ENCODE measurements around the gene TAF4. TPM values are rescaled to one million over a fixed set of nuclear protein-coding genes. Genes with fewer than 3 reads are reported as not detected.

Gene TAF4
- total RNA-seq, 1 experiment from 2014 or later = 94.9 TPM

GRCh38 chr20:62066983-62067433, 1.3 kb upstream of the TAF4 start:
- ChIA-PET POLR2A (interaction anchor here (0.5 to 2.6 kb wide), 16 partner anchors 20 to 729 kb away, joined by 3 to 67 read pairs (median 4); partner anchors contain the start of genes LSM14B, MRGBP, MTG2 and PSMA7), CTCF (interaction anchor here (0.6 to 2.9 kb wide), 5 partner anchors 23 to 235 kb away, joined by 3 to 16 read pairs (median 4); partner anchors contain the start of gene LSM14B)
- Histone ChIP-seq H3K4me1 (peaks cover 28% of the 10 kb centered on the region), H3K4me3 (ENCODE audit: low read depth, low read length) (peak overlapping the region; percentile 68), H3K27me3 (replicated peaks; ENCODE audit: control insufficient read depth, insufficient read depth, low read length) (no peaks in the 10 kb centered on the region), H3K9me3 (no peaks in the 10 kb centered on the region; the same call in 1 of the 2 replicates), H3K36me3 (ENCODE audit: control insufficient read depth, insufficient read depth, low read length) (peaks cover 6% of the 10 kb centered on the region; the same call in 1 of the 2 replicates)
- intact Hi-C loops (cut with micrococcal nuclease; ENCODE audit: unreplicated experiment) = loop anchor here (1.0 to 2.0 kb wide), 2 partner anchors 55 to 70 kb away; partner anchors contain the start of gene LSM14B
- peaks cover 29% of the 10 kb centered on the region for H3K4me1 Mint-ChIP-seq (ENCODE audit: low read depth, unreplicated experiment)
- TSS peak; percentile 74 for BruUV-seq (replicated peaks)
- no peaks in the 10 kb centered on the region for H3K9me3 Mint-ChIP-seq (ENCODE audit: unreplicated experiment)
- H3K27me3 Mint-ChIP-seq (ENCODE audit: insufficient read depth, unreplicated experiment) = no peaks in the 10 kb centered on the region
- H3K27ac Mint-ChIP-seq (ENCODE audit: unreplicated experiment) = peak overlapping the region; percentile 91
- TF ChIP-seq CTCF (IDR thresholded peaks at IDR 0.05; ENCODE audit: insufficient read depth in 1 of 2, low read depth in 1 of 2, low read length in 1 of 2, severe bottlenecking in 1 of 2, unreplicated experiment in 1 of 2) = no peak
- peaks cover 52% of the 10 kb centered on the region for H3K36me3 Mint-ChIP-seq (ENCODE audit: insufficient read depth, unreplicated experiment)
- H3K4me3 Mint-ChIP-seq (ENCODE audit: unreplicated experiment) = peak overlapping the region; percentile 85
- DNase-seq = peak; percentile 84 to 93

GRCh38 chr20:62066339-62066982, 780 bp upstream of the TAF4 start:
- no peaks in the 10 kb centered on the region for H3K9me3 Mint-ChIP-seq (ENCODE audit: unreplicated experiment)
- H3K36me3 Mint-ChIP-seq (ENCODE audit: insufficient read depth, unreplicated experiment) = peaks cover 57% of the 10 kb centered on the region
- H3K4me1 Mint-ChIP-seq (ENCODE audit: low read depth, unreplicated experiment) = peaks cover 33% of the 10 kb centered on the region
- POLR2A ChIA-PET = interaction anchor here (0.5 to 2.6 kb wide), 13 partner anchors 19 to 730 kb away, joined by 3 to 67 read pairs (median 3); partner anchors contain the start of genes LSM14B, MRGBP, MTG2 and PSMA7
- Histone ChIP-seq H3K9me3 (no peaks in the 10 kb centered on the region; the same call in 1 of the 2 replicates), H3K4me1 (peaks cover 28% of the 10 kb centered on the region), H3K36me3 (ENCODE audit: control insufficient read depth, insufficient read depth, low read length) (peaks cover 6% of the 10 kb centered on the region; the same call in 1 of the 2 replicates), H3K4me3 (ENCODE audit: low read depth, low read length) (peak overlapping the region; percentile 68), H3K27me3 (replicated peaks; ENCODE audit: control insufficient read depth, insufficient read depth, low read length) (no peaks in the 10 kb centered on the region)
- intact Hi-C loops (cut with micrococcal nuclease; ENCODE audit: unreplicated experiment) = loop anchor here (2.0 kb wide), 1 partner anchor 70 kb away; no protein-coding TSS in a partner anchor
- TSS peak; percentile 46 for BruUV-seq (replicated peaks)
- no peaks in the 10 kb centered on the region for H3K27me3 Mint-ChIP-seq (ENCODE audit: insufficient read depth, unreplicated experiment)
- H3K27ac Mint-ChIP-seq (ENCODE audit: unreplicated experiment) = peak overlapping the region; percentile 91
- DNase-seq = peak; percentile 91 to 92
- H3K4me3 Mint-ChIP-seq (ENCODE audit: unreplicated experiment) = peak overlapping the region; percentile 85
- no peak for TF ChIP-seq CTCF (IDR thresholded peaks at IDR 0.05; ENCODE audit: insufficient read depth in 1 of 2, low read depth in 1 of 2, low read length in 1 of 2, severe bottlenecking in 1 of 2, unreplicated experiment in 1 of 2)
- CTCF ChIA-PET = interaction anchor here (1.1 to 2.9 kb wide), 5 partner anchors 55 to 76 kb away, joined by 3 to 16 read pairs (median 6); partner anchors contain the start of genes LSM14B and PSMA7
